Putamen (tissue), 1 donor: ENCODE results near the gene CEP290.
A peak's percentile ranks its signal among the peaks of the same experiment; 100 is the strongest.

Experiments
- DNase-seq: peaks from one replicate; pipeline ENCODE4 v3.0.0-alpha.2; 2016; ENCODE audit warnings: low spot score

Gene CEP290, protein sequence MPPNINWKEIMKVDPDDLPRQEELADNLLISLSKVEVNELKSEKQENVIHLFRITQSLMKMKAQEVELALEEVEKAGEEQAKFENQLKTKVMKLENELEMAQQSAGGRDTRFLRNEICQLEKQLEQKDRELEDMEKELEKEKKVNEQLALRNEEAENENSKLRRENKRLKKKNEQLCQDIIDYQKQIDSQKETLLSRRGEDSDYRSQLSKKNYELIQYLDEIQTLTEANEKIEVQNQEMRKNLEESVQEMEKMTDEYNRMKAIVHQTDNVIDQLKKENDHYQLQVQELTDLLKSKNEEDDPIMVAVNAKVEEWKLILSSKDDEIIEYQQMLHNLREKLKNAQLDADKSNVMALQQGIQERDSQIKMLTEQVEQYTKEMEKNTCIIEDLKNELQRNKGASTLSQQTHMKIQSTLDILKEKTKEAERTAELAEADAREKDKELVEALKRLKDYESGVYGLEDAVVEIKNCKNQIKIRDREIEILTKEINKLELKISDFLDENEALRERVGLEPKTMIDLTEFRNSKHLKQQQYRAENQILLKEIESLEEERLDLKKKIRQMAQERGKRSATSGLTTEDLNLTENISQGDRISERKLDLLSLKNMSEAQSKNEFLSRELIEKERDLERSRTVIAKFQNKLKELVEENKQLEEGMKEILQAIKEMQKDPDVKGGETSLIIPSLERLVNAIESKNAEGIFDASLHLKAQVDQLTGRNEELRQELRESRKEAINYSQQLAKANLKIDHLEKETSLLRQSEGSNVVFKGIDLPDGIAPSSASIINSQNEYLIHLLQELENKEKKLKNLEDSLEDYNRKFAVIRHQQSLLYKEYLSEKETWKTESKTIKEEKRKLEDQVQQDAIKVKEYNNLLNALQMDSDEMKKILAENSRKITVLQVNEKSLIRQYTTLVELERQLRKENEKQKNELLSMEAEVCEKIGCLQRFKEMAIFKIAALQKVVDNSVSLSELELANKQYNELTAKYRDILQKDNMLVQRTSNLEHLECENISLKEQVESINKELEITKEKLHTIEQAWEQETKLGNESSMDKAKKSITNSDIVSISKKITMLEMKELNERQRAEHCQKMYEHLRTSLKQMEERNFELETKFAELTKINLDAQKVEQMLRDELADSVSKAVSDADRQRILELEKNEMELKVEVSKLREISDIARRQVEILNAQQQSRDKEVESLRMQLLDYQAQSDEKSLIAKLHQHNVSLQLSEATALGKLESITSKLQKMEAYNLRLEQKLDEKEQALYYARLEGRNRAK (N-terminal part only)

DNA sequence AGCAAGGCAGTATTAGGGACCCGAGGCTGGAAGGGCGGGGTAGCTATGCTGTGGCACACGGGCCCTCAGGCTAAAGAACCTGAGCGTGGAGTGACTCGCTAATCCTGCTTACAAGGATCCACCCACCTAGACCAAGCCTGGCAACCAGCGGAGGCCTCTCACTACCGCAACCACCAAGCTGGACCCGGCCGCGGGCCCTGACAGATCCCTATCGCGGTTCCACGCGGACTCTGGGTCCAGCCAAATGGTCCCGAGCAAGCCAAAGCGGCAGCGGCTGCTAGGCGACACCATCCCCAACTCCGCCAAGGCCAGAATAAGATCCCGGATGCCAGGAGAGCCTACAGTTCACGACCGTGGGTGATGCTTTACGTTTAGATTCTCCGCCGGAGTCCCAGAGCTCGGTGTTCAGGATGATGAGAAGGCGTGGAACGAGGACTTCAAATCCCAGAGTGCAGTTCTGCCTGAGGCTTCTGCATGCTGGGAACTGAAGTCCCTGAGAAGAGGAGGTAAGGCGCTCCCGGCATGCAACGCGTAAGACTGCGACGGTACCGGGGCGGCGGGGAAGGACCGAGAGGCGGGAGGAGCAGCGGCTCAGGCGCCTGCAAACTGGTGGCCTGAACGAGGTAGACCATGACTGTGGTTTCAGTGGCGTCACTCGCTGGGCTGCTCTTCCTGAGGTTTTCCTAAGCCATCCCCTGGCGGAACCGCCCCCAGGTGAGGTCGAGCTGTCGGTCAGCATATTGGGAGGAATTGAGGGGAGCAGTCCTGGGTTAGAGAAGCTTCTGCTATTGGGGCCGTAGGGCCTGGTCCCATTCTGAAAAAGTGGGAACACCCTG lies at the start of gene CEP290, which contains the start of gene TMTC3:
CEP290 (minus strand) TSS at position 315 of the 836 bp plus-strand sequence. CDS start 781 bp downstream, outside the sequence.
TMTC3 (plus strand) TSS at position 534 of the 836 bp plus-strand sequence. CDS start 6,009 bp downstream, outside the sequence.
- DNase-seq, result peak; percentile 100

GRCh38 chr12:88188180-88188579 lies 46.3 kb upstream of the CEP290 start:
- DNase-seq, result no peak

GRCh38 chr12:88187571-88187970 lies 45.7 kb upstream of the CEP290 start:
- DNase-seq, result no peak

GRCh38 chr12:88185988-88186387 lies 44.1 kb upstream of the CEP290 start:
- DNase-seq, result no peak

DNA sequence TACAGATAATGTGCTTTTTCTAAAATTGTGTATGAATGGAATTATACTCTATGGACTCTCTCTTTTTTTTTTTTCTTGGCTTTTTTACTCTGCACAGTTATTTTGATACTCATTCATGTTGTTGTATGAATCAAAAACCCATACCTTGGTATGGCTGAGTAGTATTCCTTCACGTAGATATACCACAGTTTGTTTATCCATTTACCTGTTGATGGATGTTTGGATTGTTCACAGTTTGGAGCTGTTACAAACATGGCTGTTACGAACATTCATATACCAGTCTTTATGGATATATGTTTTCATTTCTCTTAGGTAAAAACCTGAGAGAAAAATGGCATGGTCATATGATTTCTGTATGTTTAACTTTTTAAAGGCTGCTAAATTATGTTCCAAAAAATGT lies 43.4 kb upstream of the CEP290 start:
- DNase-seq, result no peak

DNA sequence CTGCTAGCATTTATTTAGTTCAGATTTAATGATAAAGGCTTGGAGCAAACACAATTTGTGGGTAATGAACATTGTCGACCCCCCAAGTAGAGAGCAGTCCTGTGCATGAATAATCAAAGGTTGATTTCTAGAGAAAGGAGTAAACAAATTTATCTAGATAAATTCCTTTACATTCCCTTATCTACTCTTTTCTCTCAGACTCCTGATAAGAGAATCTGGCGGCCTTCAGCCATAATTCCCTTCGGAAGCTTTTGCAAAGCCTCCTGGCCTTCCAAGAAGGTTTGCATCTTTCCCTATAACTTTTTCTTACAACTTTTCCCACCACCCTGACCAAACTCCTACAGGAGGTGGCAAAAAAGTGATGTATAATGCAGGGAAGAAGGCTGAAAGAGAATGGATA lies 42.3 kb upstream of the CEP290 start:
- no peak for DNase-seq

DNA sequence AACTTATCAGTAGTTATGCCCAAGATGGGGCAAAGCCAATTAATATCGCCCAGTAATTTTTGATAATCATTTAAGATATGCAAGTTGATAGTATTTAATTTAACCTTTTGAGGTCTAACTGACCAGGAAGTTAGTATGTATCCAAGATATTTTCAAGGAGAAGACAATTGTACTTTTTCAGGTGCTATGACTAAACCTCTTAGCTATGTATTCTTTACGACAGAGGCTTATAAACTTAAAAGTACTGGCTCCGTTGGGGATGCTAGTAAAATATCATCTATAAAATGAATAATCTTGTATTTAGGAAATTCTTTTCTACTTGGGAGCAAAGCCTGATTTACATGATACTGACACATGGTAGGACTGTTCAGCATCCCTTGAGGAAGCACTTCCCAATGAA lies 40.5 kb upstream of the CEP290 start:
- DNase-seq, result no peak

DNA sequence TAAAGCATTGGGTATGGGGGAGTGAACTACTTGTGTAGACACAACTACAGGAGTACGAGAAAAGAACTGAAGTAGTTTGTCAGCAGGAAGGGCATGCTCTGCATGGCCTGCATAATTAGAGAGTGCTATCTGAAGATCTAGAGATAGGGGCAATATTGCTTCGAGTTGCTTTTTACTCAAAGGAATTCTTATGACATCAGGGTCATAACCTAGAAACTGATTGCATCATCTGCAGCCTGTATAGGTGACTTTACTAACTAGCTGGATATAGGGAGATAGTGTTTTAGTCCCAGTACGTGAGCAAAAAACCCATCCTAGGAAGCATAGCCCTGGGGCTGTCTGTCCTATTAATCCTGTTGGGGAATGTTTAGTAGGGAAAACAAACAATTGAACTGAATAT lies 40.0 kb upstream of the CEP290 start:
- DNase-seq, result no peak

- no peak for DNase-seq
Measured at GRCh38 chr12:88179436-88180014, 37.6 kb upstream of the CEP290 start.

GRCh38 chr12:88175544-88175943 lies 33.7 kb upstream of the CEP290 start:
- DNase-seq, result no peak

- DNase-seq, result no peak
Measured at GRCh38 chr12:88172844-88173407, 31.0 kb upstream of the CEP290 start.

GRCh38 chr12:88167384-88167783 lies 25.5 kb upstream of the CEP290 start:
- no peak for DNase-seq

GRCh38 chr12:88166179-88166578 lies 24.3 kb upstream of the CEP290 start:
- no peak for DNase-seq

DNA sequence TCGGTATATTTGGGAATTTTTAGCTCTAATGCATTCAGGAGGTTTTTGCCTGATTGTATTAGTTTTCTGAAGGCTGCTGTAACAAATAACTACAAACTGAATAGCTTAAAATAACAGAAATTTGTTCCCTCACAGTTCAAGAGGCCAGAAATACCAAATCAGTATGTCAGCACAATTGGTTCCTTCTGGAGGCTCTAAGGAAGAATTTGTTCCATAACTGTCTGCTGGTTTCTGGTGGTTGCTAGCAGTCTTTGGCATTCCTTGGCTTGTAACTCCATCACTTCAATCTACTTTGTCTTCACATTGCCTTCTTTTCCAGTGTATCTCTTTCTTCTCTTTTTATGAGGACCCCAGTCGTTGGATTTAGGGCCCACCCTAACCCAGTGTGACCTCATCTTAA lies 21.5 kb upstream of the CEP290 start:
- DNase-seq, result no peak

DNA sequence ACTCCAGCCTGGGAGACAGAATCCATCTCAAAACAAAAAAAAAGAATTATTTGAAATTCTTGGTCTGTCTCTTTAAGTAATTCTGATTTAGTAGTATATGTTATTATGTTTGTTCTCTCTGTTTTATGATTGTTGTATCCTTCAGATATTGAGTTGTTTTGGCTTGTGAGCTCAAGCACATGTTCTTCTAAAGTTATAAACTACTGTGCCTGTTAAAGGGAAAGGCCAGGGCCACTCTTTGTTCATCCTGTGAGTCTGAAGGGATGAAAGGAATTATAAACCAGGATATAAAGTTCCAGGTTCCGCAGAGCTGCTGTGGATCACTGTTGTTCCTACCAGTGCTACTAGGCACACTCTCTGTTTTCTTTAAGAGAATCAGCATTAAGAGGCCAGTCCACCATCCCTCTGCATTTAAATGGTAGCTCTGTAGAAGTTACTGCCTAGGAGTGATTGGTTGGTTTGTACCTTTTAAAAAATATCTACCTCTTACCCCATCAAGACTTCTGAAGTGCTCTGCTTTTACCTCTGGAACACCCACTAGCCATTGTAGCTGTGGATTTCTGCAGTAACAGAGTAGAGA lies 14.3 kb upstream of the CEP290 start:
- no peak for DNase-seq

GRCh38 chr12:88153959-88154358 lies 12.1 kb upstream of the CEP290 start:
- no peak for DNase-seq

- DNase-seq, result no peak
Measured at GRCh38 chr12:88150063-88150462, 8.2 kb upstream of the CEP290 start.

GRCh38 chr12:88145567-88146505 lies 3.9 kb upstream of the CEP290 start:
- no peak for DNase-seq
